Cerebellar nuclear complex (tissue), 1 donor: ENCODE results near the gene CORO2A.
"Not testable (repeated sequence)": the region's sequence is repeated elsewhere in the genome, so short reads cannot be mapped to it uniquely, and the experiment has no call there.

Experiments
- DNase-seq, 2 experiments: peaks; one replicate each; lab custom pipeline; 2025; lab: John Stamatoyannopoulos, UW

CORO2A gene

DNA sequence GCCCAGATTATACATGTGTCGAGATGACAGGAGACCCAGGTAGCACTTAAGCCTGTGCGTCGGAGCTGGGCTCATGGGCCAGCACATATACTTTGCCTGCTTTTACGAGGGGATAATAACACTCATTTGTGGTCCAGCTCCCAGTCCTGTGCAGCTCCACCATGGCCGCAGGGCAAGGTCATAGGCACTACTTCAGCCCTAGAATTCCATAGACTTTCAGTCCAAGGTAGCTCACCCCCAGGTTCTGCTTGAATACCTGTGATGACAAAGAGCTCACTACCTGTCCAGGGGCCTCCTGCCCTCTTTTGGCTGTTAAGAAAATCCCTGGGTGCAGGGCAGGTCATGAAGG, 1.7 kb downstream of the CORO2A start:
- DNase-seq: no peak

DNA sequence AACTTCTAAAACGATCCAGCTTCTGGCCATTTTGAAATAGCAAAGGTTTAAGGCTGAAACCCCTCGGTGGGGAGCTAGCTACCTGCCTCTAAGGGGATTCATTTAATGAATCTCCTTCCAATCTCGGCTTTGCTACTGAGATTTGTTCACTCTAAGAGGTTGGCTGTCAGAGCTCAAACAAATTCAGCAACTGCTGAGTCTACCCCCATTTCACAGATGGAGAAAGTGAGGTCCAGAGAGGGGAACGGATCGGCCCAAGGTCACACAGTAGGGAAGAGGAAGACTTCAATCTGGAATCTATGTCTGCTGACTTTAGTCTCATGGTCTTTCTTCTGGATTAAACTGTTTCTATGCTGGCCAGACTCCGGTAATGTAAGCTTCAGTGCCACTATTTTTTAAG, 3.0 kb downstream of the CORO2A start:
- DNase-seq: no peak

DNA sequence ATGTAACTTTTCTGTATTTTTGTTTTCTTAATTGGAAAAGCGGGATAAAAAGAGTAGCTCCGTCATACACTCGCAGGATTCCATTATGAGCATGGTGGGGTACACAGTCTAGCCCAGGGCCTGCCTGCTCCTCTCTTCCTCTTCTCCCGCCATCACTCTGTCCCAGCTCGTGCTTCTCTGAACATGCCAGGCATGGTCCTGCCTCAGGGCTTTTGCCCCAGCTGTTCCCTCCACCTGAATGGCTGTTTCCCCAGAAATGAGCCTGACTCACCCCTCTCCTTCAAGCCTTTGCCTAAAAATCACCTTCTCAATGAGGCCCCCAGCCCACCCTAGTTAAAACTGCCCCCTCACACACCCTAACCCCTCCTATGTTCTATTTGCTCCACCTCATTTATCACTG, 4.5 kb downstream of the CORO2A start:
- no peak for DNase-seq

DNA sequence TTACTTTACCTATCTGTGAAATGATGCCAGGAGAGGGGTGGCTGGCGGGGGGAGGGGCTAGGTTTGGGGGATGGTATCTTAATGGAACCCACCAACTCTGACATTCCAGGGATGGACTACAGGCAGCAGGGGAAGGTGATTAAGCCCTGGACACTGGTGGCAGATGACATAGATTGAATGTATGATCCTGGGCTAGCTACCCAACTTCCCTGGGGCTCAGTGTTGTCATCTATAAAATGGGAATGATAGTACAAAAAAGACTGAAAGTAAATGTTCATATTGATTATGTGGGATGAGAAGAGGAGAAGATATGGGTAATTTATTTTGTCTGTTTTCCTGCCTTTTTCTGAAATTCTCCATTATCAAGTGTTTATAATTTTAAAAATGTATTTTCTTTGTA, 6.2 kb downstream of the CORO2A start:
- DNase-seq: no peak

DNA sequence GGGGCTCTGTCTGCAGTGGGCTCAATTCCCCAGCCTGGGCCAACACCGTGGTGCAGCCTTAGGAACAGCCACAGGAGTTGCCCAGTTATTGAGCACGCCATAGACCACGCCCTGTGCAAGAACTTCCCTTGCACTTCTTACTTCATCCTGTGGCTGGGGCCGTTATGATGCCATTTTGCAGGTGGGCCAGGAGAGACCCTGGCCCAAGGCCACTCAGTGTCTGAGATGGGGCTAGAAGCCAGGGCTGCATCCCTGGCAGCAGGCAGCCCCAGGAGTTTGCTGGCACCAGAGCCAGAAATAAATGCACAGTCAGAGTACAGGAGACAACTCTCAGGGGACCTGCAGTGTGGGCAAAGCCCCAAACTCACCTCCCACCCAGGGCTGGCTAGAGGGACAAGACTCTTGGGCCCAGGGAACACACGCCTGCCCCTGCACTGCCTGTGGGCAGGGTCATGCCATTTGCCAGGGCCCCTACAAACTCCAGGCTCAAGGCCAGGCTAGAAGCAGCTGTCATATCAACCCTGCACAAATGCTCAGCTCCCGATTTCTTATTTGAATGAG, 6.7 kb downstream of the CORO2A start:
- DNase-seq: no peak

DNA sequence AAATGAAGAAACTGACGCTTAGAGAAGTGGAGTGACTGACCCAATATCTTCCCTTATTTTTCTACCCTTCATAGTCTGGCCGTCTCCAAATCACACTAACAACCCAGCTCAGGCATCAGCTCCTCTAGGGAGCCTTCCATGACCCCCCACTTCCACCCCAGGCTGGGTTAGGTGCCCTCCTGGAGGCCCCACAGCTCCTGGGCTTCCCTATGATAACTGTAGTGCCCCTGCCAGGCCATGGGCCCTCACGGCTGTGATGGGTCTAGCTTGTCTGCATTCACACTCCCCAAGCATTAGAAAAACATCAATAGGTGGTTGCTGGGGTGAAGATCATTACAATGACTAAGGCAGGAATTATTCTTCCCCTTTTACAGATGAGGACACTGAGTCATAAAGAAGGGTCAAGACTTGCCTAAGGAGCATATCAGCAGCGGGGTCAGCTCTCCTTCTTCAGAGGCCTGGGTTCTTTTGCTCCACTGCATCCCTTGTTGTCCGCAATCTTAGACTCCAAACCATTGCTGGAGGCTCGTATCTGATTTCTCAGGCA, 7.3 kb downstream of the CORO2A start:
- no peak for DNase-seq

DNA sequence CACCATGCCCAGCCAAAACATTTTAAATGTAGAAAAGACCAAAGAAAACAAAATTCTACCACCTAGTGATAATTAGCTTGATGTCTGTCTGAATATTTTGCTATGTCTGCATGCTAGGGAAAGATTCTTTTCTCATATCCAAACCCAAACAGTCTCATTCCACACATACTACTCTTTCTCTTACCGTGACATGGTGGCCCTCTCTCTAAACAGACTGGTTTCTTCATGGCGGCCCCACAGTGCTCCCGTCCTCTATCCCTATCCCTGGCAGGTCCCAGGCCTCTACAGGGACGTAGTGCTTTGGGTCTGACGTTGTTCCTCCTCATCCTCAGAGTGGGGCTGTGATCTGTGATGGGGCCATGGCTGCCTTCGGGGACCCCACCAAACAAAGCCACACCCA, 8.1 kb downstream of the CORO2A start:
- no peak for DNase-seq

DNA sequence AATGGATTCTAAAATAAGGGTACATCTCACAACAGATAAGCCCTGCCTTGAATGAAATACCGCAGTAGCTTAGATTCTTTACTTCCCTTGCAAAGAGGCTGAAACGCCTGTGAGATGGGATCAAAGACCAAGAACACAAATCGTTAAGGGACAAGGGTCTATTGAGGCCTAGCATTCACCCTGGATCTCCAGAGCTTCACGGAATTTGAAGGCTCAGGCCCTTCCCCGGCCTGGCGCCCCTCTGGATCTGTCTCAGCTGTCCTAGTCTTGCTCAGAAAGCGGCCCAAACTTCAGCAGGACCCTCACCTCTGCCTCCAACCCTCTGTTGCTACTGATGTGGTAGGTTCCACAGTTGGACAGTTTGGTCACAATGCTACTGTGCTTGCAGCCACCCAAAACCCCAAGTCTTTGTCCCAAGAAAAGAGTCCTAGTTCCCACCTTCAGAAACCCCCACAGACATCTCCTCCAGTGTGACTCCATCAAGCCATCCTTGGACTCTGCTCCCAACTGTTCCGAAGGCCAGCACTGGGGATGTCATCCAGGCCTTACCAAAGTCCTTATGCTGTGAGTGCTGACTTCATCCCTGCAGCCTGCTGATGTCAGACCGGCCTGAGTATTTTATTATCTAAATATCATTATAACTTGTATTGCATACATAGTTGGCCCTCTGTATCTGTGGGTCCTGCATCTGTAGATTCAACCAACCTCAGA, 9.4 kb downstream of the CORO2A start:
- no peak for DNase-seq

DNA sequence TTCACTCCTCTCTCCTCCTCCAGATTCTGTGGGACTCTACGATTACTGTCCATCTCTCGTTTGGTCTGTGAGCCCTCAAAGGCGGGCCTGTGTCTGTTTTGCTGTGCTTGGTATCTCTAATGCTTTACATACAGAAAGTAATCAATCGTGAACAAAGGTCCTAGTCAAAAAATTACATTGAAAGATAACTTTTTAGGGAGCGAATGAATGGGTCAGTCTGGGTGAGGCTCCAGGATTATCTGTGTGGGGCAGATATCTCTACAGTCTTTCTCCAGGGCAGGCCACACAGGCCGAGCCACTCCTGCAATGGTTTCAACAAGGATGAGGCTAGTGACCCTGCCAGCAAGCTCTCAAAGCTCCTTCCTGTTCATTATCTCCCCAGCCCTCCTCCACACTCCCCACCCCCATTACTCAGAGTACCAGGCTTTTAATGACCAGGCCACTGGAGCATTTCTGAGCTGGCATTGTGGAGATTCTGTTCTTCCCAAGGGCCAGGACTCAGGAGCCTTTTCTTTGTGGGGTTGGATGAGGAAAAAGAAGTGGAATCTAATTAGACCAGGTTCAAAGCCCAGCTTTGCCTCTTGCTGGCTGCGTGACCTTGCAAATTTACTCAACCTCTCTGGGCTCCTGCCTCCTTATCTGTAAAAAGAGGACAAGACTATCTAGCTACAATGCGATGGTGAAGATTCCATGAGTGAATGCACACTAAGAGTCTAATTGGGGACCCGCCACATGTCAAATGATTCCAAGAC, 10.2 kb downstream of the CORO2A start:
- DNase-seq: no peak

DNA sequence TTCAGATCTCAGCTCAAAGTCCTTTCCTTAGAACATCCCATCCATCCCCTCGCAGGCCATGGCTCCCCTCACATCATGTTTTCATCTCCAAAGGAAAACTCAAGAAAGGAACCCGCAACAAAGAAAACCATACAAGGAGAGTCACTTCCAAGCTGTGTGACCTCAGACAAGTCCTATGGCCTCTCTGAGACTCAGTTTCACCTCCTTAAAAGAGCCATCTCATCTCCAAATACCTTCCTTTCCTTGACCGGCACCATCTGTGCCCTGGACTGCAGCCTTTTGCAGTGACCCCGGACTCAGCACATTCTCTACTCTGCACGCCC, 10.7 kb downstream of the CORO2A start:
- DNase-seq: no peak

DNA sequence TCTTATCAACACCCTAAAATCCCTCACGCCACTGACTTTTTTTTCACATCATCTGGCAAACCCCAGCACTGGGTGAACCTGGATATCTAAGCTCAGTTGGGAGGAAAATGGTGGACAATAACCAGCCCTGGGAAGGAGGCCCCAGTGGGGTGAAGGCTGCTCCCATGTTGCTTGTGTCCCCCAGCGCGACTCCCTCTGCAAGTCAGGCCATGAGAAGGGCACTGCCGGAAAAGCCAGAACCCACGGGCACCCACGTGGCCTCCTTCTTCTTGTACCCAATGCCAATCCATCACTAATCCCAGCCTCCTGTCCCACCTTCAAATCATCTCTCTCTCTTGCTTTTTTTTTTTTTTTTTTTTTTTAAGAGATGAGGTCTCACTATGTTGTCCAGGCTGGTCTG, 11.4 kb downstream of the CORO2A start:
- no peak for DNase-seq

DNA sequence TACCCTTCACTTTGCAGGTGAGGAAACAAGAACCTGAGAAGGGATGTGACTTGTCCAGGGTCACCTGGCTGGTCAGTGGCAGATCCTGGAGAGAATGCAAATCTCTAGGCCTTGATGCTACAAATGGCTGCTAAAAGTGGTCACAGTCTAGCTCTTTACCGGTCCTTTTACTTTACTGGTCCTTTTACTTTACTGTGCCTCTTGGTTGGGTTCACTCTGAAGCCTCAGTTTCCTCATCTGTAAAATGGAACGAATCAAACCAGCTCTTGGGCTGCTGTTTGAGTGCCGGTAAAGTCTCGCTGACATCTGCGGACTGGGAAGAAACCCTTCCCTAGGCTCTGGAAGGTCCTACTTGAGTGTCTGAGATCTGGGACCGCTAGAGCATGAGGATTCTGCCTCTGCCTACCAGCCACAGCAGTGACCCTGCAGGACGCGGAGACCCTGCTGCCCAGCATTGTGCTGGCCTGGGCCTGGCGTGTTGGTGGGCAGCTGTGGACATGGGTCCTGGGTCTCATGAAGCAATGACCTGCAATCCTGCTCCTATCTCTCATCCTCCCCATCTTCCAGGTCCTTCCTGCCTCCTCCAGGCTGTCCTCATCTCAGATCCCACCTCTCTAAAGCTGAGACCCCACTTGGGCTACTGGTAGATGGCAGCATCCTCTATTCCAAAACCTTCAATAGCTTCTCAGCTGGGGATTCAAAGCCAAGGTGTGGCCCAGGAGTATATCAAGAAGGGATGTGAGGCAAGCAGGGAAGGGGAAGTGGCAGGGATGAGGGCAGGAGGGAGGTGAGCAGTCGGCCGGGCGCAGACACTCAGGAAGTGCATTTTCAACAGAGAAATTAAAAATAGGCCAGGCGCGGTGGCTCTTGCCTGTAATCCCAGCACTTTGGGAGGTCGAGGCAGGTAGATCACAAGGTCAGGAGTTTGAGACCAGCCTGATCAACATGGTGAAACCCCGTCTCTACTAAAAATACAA, 13.3 kb downstream of the CORO2A start:
- DNase-seq: no peak

DNA sequence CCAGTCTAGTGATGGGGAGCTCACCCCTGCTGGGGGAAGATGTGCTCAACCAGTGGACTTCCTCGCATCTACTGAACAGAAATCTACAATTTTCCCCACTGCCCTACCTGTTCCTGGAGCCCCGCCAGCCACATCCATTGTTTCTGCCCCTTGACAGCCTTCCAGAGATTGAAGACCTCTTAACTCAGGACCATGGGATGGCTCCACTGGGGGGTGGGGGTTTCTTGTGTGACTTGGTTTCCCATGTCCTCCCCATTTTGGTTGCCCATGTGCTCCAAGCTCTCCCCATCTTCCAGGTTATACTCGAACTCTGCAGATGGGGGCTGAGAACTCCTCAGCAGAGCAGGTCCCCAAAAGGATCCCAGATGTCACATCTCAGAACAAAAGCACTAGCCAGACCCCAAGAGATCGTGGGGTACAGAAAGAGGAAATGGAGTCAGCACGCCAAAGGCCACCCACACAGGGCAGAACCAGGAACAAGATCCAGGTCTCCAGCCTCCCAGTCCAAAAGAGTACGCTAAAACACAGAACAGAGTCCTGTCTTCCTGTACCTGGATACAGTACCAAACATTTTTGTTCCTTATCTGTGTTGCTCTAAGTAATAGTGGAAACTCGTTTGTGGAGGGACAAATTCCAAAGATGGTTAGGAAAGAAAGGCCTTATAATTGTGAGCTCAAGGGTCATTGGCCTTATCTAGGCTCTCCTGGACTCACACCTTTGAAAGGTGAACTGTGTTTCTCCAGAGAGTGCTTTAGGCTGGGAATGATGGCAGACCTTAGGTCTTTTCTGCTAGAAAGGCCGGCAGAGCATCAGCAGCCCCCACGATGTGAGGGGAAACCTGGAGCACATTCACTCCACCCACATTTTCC, 15.8 kb downstream of the CORO2A start:
- DNase-seq: no peak

DNA sequence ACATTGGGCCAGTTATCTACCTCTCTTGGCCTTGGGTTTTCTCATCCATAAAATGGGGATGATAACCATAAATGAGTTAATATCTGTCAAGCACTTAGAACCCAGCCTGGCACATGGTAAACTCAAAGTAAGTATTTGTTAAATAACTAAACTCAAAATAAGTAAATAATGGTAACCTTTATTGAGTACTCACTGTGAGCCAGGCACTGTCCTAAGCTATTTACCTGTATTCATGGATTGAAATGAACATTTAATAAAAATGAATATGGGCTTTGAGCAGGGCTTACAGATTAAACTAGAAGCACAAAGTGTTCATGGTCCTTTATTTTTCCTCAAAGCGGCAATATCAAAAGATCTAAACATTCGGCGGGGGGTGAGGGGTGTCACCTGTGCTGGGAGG, 16.7 kb downstream of the CORO2A start:
- DNase-seq: no peak

DNA sequence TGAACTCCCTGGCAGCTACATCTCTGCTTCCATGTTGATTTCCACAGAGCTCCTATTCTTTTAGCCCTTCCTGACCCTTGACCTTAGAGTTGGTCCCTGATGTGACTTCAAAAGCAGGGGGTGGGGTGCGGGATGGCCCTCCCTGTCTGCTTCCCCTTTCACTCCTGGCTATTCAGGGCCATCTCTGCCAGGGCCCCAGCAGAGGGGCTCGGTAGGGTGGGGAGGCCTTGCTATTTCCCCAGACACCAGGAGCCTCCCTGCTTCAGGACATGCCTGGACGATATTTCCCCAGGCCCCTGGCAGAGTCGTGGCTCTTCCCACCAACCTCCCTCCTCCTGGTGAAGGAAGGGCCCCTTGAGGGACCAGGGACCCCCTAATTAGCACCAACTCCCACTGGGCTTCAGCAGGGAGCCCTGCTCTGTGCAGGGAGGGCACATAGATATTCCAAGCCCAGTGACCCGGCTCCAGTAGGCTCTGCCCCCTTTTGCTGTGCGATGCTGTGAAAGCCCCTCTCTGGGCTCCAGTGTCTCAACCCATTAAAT, 17.3 kb downstream of the CORO2A start:
- DNase-seq: no peak

DNA sequence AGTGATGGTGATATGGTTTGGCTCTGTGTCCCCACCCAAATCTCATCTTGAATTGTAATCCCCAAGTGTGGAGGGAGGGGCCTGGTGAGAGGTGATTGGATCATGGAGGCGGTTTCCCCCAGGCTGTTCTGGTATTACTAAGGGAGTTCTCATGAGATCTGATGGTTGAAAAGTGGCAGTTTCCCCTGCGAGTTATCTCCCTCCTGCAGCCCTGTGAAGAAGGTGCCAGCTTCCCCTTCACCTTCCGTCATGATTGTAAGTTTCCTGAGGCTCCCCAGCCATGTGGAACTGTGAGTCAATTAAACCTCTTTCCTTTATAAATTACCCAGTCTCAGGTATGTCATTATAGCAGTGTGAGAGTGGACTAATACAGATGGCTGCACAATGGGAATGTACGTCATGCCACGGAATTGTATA, 17.9 kb downstream of the CORO2A start:
- not testable (repeated sequence) for DNase-seq

DNA sequence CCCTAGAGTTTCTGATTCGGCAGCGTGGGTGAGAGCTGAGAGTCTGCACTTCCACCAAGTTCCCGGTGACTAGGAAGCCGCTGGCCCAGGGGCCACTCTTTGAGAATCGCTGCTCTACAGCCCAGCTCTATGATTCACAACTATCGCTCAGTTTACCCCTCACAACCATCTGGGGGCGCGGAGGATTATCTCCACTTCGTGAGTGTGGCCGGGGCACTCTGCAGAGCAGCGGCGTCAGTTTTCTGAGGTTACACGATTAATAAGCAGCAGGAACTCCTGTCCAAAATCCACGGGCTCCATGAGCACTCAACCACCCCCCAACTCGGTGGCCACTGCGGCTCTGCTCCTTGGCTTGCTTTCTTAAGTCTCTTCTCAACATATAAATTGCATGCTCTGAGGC, 19.3 kb downstream of the CORO2A start:
- no peak for DNase-seq

DNA sequence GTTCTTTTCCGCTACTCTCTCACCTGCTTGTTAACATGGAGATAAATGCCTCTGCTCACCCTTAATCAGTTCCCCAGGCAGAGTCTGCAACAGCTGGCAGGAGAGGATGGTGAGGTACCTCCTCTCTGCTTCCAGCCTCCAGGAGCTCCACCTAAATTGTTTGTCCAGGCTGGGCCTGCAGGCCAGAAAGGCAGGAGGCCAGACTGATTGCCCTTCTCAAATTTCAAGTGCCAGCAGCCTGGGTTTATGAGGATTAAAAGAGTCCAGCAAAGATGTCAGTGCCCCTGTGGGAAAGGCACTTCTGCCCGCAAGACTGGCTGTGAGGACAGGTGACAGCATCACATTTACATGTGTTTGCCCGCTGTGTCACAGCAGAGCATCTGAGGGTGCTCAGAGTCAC, 19.8 kb downstream of the CORO2A start:
- no peak for DNase-seq

DNA sequence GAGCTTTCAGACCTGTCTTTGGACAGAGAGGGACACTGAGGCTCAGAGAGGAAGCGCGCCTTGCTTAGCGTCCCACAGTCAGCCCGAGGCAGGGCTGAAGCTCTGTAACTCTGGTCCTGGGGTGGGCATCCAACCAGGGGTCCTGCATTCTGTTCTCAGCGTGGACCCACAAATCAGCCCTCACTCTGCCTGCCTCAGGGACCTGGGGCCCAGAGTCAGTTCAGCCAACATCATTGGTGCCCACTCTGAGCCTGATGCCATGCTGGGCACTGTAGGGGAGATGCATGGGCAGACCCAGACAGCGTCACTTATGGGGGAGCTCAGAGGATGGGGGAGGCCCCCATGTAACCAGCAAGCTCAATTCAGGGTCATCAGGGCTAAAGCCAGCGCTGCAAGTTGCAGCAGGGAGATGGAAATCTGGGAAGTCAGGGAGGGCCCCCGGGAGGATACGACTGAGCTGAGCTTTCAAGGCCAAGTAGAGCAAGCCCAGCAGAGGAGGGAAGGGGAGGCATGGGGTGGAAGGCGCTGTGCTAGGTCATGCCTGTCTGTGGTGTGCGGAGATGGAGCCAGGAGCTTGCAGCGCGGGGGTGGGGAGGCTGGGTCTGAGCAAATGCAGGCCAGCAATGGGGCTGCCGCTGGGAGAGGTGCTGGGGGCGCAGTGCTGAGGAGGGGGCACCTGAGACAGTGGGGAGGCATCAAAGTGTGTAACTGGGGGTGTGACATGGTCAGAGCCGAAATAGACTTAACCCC, 21.1 kb downstream of the CORO2A start:
- no peak for DNase-seq

DNA sequence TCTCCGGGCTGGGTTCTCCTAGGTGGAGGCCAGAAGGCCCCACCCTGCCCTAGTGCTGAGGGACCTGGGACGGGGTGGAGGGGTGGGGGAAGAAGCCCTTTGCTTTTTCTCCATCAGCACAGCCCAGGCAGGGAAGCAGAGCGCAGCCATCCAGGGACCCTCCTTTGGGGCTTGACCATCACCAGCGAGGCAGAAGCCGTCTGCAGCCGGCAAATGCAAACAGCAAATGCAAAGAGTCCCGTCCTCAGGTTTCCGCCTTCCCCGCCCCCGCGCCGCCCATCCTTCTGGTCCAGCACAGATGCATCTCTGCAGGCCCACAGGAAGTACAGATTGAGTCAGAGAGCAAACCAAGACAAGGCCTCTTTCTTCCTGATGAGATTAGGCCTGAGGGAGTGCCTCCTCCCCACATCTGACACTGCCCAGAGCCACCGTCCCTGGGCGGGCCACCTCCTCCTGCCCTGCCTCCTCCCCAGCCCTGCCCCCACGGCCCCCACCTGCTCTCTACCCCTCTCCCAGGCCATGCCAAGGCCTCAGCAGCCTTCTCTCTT, 23.4 kb downstream of the CORO2A start:
- DNase-seq: peak; percentile 60 to 76
